HG02973 (cell line): ENCODE results near the gene TACR2.

Experiments used
- ATAC-seq: cut with Tn5 transposase; IDR thresholded peaks from one replicate; pipeline ENCODE4 v1.9.1; 2021; ENCODE audit warnings: moderate library complexity; ENCODE audit not compliant: unreplicated experiment

Gene TACR2

DNA sequence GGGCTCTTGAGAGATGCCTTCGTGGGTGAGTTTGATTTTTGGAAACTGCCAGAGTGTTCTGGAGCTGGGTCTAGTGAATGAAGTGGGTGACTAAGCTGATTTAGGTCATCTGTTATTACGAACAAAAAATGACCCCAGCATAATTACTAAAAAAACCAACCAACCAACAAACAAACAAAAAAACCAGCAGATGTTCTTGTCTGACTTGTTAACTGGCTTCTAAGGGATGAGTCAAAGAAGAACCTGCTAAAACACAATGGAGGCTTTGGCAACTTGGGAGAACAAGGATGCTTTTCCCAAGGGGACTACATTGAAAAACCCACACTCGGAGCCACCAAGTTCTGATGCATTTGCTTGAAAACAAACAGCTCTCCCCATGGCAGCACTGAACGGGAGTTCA lies 11.5 kb downstream of the TACR2 start:
- no peak for ATAC-seq

DNA sequence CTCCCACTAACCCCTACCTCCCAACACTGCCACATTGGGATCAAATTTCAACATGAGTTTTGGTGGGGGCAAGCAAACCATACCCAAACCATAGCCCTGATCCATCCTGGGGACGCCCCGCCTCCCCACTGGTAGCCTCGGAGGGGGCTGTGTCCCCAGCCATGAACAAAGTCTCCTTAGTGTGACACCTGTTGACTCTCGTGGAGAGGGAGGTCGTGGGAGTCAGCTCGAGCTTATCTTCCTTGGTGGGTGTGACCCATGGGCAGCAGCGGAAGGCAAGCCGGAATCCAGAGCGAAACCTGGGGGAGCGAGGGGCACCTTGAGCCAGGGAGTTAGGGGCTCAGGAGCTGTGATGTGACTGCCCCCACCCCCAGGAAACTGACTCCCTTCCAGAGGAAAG lies 11.9 kb downstream of the TACR2 start:
- ATAC-seq: no peak

DNA sequence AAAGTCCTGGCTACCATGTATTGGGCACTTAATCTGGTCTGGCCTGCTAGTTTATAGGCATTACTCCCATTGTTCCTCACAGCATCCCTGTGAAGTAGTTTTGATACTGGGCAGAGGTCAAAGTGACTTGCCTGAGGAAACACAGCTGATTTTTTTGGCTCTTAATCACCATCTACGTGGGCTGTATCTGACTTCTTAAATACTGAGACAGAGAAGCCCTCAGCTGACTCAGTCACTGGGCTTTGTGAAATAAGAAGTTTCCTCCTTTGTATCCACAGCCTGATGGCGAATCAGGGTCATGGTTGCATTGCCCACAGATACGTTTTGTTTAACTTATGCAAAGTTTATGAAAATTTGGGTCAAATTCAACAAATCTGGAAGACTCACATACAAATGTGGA lies 13.2 kb downstream of the TACR2 start:
- no peak for ATAC-seq

DNA sequence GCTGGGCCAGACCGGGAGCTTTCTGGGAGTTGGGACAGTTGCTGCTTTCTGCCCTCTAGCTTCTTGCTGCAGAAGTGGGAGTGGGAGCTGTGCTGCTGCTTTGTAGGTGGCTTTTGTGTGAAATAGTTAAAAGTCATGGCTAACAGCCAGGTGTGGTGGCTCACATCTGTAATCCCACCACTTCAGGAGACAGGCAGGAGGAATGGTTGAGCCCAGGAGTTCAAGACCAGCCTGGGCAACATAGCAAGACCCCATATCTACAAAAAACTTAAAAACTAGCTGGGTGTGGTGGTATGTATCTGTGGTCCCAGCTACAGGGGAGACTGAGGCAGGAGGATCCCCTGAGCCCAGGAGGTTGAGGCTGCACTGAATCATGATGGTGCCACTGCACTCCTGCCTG lies 13.7 kb downstream of the TACR2 start:
- ATAC-seq: no peak

DNA sequence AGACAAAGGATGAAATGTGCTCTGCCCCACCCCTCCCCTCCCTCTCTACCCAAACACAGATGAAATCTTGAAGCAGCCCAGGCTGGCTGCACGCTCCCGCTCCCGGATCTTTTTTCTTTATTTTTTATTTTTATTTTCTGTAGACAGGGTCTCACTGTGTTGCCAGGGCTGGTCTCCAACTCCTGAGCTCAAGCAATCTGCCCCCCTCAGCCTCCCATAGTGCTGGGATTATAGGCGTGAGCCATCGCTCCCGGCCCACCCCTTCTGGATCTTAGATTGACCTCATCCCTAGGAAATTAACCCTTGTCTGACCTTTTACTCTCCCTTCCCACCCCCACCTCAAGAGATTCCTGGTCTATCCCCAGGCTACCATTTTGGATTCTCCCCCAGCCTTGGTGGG lies 14.3 kb downstream of the TACR2 start:
- ATAC-seq: no peak

DNA sequence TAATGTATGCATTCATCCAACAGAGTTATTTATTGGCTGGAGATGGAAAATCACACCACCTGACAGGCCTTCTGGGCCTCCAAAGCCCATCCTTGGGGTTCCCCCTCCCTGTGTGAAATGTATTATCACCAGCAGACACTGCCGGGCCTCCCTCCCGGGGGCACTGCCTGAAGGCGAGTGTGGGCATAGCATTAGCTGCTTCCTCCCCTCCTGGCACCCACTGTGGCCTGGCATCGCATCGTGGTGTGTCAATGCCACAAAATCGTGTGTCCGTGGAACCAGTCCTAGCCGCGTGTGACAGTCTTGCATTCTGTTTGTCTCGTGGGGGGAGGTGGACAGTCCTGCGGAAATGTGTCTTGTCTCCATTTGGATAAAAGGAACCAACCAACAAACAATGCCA lies 15.3 kb downstream of the TACR2 start:
- no peak for ATAC-seq

DNA sequence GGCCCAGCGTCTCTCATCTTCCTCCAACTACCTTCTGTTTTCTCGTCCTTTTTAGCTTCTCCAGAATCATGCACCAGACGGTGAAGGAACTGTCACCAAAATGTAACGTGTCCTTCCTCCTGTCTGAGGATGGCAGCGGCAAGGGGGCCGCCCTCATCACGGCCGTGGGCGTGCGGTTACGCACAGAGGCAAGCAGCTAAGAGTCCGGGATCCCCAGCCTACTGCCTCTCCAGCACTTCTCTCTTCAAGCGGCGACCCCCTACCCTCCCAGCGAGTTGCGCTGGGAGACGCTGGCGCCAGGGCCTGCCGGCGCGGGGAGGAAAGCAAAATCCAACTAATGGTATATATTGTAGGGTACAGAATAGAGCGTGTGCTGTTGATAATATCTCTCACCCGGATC lies 15.8 kb downstream of the TACR2 start:
- no peak for ATAC-seq

DNA sequence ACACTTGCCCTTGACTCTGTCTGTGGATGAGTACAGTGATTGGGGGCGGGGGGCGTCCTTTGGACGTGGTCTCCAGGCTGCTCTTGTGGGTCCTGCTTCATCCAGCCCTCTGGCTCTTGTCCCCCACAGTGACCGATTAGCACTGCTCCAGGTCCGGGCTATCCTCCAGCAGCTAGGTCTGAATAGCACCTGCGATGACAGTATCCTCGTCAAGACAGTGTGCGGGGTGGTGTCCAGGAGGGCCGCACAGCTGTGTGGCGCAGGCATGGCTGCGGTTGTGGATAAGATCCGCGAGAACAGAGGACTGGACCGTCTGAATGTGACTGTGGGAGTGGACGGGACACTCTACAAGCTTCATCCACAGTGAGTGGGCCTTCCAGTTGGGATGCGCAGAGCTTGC lies 18.3 kb downstream of the TACR2 start:
- no peak for ATAC-seq

DNA sequence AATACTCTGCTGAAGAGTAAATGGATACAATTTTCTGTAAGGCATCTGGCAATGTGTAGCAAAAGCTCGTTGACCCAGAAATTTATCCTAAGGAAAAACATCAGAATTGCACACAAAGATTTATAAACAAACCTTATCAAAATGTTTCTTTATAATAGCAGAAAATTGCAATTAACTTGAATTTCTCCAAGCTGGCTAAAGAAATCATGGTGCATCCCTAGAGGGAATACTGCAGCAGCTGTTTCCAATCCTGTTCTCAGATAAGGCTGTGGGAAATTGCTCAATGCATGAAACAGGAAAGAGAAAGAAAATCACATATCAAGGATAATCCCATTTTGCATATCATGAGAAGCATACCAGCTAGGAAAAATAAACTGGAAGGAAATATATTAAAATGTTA lies 18.7 kb downstream of the TACR2 start:
- ATAC-seq: no peak

DNA sequence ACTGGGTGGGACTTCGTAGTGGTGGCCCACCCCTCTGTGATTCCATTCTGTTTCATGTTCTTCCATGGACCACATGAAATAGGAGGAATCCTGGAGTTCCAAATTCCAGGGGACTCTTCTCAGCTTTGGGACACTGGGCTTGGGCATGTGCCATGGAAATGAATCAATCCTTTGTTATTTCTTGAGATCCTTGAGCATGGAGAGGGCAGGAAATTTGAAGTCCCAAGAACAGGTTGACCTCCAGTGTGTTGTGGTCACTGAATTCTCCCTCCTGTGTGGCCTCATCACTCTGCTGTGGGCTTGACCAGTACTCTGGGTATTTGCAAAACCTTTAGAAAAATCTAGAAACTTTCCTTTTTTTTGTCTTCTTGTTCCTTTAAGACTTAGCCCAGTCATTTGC lies 22.7 kb downstream of the TACR2 start:
- ATAC-seq: no peak

DNA sequence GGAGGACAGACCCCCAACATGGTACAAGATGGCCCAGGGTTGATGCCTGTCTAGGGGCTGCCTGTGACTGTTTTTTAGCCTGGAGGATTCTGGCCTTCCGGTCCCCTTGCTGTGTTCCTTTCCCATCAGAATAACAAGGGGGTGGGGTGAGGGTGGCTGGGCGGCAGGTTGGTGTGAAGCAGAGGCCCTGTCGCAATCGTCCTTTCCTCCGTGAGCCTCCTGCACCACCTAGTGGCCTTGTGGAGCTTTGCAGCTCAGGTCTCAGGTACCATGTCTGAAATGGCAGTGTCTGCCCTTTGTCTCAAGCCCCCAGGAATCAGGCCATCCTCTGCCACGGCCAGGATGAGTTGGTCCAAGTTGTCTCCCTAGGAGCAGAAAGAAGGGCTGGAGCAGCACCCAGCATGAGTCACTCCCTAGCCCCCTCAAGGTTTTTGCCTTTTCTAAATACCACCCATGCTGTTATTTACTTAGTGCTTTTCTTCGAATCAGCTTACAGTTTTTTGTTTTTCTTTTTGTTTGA lies 24.2 kb downstream of the TACR2 start:
- peak; percentile 86 for ATAC-seq

DNA sequence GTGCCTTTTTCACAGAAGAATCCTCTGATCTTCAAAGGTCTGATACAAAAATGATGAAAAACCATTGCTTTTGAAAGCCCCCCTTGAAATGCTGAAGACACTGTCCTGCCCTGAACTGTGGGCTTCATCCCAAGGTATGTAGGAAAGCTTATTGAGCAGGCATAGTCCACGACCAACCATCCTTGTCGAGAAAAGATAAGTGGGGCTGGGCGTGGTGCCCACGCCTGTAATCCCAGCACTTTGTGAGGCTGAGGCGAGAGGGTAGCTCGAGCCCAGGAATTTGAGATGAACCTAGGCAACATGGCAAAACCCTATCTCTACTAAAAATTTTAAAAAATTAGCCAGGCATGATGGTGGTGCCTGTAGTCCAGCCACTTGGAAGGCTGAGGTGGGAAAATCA lies 25.6 kb downstream of the TACR2 start:
- no peak for ATAC-seq

DNA sequence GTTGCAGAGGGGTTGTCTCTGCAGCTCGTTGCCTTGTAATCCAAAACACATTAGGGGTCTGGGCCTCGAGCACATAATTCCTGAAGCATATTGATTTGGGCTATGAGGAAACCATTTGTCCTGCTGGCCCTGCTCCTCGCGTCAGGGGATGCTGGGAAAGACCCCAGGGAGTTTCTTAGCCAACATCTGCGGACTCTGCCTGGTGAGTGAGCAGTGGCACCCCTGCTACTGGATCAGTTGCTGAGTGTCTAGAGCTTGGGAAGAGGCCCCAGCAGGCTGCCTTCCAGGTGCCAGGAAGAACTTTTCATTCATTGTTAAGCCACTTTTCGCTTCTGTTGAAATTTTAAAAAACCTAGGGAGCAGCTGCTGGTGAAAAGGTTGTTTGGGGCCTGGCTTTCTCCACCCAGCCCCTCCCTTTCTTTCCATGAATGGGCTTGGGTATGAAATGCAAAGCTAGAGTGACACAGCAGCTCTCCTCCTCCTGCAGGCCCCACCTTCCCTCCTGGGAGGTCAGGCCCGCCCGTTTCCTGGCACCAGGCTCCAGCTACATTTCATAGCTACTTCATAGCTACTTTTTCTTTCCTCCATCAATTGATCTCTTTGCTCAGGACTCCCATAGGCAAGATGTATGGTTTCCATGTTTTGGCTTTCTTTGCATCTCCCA lies 26.8 kb downstream of the TACR2 start:
- ATAC-seq: no peak

DNA sequence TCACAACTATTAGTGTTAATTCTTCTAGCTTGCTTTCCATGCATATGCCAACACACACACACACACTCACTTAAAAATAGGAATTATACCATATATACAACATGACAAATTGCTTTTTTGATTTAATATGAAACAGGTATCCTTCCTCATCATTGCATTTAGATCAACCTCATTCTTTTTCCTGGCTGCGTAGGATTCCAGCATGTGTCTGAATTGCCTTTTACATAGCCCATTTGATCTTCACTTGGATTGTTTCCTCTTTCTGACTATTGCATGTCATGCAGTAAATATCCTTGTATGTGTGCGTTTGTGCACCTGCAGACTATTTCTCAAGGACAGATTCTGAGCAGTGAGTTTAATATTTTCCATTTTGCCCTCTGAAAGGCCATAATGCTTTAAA lies 28.2 kb downstream of the TACR2 start:
- no peak for ATAC-seq

DNA sequence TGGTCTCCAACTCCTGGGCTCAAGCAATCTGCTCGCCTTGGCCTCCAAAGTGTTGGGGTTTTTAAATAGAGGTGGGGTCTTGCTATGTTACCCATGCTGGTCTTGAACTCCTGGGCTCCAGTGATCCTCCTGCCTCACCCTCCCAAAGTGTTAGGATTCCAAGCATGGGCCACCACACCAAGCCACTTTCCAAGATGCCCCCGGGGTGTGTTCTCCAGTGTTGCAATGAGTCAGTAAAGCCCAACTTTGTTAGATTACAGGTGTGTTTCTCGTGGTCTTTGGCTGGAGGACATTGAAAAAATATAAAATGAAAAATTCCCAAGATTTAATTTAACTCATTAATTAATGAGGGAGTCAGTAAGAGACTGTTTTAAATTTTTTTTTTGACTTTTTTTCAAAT lies 29.2 kb downstream of the TACR2 start:
- no peak for ATAC-seq

DNA sequence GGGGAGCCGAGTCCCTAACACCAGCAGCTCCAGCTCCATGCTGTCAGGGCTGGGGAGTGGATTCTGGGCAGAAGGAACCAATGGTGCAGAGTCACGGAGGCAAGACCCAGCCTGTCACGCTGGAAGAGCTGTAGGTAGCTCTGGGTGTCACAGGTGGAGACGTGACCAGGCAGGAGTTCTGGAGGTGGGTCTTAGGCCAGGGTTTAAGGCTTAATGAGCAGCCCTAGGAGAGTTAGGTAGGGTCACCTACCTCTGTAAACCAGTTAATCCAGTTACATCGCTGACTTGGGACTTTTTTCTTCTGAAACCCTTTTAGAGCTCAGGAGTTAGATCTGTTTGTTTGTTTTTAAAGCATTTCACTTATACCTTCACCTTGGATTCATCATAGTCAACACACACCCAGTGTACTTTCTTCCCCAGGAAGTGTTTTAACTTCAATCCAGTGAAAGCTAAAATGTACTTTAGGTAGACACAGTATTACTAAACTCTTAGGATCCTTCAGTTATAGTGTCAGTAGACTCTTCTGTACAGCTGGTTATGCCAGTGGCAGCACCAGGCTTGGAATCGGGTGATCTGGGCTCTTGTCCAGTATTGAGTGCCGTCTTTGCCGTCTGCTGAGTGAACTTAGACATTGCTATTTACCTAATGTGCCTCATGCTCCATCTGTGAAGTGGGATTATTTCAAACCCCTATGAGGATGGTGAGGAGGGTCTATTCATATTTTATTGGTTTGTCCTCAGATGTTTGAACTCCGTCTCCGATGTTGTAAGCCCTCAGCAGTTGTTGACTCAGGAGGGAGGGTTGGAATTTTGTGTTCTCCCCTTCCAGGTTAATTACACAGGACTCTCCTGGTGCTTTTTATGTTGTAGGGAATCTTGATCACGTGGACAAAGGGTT lies 31.0 kb downstream of the TACR2 start:
- ATAC-seq: no peak

DNA sequence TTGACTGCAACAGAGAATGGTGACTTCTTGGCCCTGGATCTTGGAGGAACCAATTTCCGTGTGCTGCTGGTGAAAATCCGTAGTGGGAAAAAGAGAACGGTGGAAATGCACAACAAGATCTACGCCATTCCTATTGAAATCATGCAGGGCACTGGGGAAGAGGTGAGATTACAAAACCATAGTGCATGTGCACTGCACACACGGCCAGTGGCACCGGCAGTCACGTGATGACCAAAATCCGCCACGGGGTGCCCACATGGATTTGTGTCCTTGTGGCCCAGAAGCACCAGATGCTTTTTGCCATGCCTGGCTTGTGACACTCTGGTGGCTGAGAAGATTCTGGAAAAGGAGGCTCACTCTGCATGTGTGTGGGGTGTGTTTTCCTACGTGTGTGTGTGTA lies 32.4 kb downstream of the TACR2 start:
- no peak for ATAC-seq

DNA sequence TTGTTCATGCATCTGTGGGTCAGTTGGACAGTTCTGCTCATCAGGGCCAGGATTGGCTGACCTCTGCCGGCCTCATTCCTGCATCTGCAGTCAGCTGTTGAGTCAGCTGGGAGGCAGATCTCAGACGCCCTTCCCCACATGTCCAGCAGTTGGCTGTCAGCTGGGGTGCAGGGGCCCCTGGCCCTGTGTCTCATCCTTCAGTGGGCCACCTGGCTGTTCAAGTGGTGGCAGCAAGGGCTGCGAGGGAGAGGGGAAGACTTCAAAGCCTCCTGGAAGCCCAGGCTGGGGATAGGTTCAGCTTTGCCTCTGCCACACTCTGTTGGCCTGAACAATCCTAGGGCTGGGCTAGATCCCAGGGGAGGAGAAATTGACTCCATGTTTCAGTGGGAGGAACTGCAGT lies 33.2 kb downstream of the TACR2 start:
- ATAC-seq: no peak

DNA sequence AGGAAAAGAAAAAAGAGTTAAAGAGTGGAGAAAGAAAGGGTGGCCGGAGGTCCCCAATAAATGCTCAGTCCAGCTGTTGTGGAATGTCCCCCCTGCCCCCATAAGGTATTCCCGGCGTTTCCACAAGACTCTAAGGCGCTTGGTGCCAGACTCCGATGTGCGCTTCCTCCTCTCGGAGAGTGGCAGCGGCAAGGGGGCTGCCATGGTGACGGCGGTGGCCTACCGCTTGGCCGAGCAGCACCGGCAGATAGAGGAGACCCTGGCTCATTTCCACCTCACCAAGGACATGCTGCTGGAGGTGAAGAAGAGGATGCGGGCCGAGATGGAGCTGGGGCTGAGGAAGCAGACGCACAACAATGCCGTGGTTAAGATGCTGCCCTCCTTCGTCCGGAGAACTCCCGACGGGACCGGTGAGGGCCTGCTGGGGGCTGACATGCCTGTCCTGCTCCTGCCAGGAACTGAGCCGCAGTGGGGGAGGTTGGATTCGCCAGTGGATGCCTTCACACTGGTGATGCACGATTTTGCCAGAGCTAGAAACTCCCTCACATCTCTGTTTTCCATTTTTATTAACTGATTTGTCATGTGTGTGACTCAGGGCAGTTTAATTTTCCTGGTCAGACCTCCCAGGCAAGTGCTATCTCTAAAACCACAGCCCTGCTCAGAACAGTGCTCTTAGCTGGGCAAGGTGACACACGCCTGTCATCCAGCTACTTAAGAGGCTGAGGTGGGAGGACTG lies 34.2 kb downstream of the TACR2 start:
- no peak for ATAC-seq

DNA sequence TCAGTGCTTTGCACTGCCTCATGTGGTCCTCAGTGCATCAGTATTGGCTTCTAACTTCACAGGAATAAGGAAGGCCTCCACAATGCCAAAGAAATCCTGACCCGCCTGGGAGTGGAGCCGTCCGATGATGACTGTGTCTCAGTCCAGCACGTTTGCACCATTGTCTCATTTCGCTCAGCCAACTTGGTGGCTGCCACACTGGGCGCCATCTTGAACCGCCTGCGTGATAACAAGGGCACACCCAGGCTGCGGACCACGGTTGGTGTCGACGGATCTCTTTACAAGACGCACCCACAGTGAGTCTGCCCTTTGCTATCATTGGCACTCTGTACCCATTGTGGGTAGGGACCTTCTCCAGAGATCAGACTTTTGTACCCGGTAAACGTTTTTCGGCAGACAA lies 36.9 kb downstream of the TACR2 start:
- no peak for ATAC-seq

DNA sequence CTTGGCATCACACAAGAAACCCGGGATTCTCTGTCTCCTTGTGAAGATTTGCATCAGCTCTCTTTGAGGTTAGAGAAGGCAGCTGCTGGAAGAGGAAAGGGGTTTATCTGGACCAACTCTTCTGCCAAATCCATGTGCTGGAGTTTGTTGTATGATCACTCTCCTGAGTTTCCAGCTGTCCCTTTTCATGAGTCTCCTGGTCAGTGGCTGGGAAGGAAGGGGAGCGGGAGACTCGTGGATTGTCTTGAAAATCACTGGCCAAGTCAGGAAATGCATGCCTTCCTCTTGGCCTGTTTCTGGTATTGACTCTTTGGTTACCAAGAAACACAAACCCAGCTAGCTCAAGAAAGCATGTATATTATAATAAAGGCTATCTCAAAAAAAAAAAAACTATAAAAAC lies 38.8 kb downstream of the TACR2 start:
- ATAC-seq: no peak

DNA sequence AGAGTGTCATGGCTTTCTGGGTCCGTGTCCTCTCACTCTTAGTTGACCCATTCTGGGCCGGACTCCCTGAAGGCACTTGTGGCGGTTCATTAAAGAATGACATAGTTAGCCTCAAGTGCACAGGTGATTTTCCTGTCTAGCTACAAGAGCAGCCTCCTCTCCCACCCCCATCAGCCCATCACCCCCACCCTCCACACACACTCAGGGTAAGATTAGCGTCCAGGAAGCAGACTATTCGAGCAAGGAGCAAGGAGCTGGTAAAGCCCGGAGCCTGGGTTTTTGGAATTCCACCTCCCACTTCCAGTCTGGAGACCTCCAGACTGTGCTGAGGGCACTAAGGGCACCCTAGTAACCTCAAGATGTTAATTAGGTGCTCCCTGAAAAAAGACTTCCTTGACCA lies 39.5 kb downstream of the TACR2 start:
- ATAC-seq: no peak
